ENCODE data around the gene SLC66A2. TPM values are rescaled to one million over a fixed set of nuclear protein-coding genes. Genes with fewer than 3 reads are reported as not detected.

The SLC66A2 gene
- total and polyA plus RNA-seq, 2 of the 13 experiments (the other 11 are each of a cell fraction or from before 2014, with no cell fraction given): 33.5 to 41.9 TPM

DNA sequence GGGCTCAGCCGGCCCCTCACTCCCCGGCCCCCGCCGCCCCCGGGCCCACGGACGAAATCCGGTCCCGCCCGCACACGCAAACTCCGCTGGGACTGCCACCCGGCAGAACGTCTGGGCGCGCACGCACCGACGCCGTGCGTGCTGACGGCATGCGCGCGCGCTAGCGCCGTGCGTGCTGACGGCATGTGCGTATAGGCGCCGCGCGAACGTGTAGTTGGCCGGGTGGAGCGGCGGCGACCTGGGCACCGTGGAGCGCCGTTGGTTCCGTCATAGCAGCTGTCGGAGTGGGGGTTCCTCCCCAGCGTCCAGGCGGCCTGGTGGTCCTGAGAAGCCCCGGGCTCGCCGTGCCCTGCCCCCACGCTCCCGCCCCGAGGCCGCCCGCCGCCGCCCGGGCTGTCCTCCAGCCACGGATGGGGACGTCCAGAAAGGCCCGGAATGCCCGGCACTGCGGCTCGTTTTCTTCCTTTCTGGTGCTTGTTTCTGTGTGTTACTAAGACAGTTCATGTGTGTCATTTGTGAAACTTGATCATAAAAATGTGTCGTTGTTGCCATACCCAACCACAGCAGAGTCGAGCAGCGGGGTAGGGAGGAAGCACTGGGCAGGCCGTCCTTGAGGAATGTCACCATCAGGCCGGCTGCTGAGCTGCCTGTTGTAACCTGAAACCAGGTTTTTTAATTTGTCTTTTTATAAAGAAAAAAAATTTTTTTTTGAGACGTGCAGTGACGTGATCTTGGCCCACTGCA, 37.2 kb upstream of the SLC66A2 start, which contains the start of gene TXNL4A (continued):
- no peak for TF ChIP-seq RERE (CRISPR knock-in tag; IDR thresholded peaks at IDR 0.05; ENCODE audit: low read depth)
- no peak for TF ChIP-seq SOX13 (IDR thresholded peaks at IDR 0.05)
- no peak; a peak in 1 of 4 replicates for TF ChIP-seq SOX13 (CRISPR knock-in tag; conservative IDR thresholded peaks at IDR 0.05 in 1 of 2, IDR thresholded peaks at IDR 0.05 in 1 of 2)
- TF ChIP-seq NCOR1 (IDR thresholded peaks at IDR 0.05; ENCODE audit: borderline replicate concordance, low read length): no peak
- TF ChIP-seq, protein P1, sequence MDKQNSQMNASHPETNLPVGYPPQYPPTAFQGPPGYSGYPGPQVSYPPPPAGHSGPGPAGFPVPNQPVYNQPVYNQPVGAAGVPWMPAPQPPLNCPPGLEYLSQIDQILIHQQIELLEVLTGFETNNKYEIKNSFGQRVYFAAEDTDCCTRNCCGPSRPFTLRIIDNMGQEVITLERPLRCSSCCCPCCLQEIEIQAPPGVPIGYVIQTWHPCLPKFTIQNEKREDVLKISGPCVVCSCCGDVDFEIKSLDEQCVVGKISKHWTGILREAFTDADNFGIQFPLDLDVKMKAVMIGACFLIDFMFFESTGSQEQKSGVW (CRISPR knock-in tag; IDR thresholded peaks at IDR 0.05; ENCODE audit: borderline replicate concordance): no peak
- TF ChIP-seq PHF20 (CRISPR knock-in tag; IDR thresholded peaks at IDR 0.05): peak; percentile 81
- TF ChIP-seq CENPX (CRISPR knock-in tag; IDR thresholded peaks at IDR 0.05): no peak
- TF ChIP-seq KLF9 (CRISPR knock-in tag; IDR thresholded peaks at IDR 0.05; ENCODE audit: low read depth): no peak
- TF ChIP-seq, protein P2, sequence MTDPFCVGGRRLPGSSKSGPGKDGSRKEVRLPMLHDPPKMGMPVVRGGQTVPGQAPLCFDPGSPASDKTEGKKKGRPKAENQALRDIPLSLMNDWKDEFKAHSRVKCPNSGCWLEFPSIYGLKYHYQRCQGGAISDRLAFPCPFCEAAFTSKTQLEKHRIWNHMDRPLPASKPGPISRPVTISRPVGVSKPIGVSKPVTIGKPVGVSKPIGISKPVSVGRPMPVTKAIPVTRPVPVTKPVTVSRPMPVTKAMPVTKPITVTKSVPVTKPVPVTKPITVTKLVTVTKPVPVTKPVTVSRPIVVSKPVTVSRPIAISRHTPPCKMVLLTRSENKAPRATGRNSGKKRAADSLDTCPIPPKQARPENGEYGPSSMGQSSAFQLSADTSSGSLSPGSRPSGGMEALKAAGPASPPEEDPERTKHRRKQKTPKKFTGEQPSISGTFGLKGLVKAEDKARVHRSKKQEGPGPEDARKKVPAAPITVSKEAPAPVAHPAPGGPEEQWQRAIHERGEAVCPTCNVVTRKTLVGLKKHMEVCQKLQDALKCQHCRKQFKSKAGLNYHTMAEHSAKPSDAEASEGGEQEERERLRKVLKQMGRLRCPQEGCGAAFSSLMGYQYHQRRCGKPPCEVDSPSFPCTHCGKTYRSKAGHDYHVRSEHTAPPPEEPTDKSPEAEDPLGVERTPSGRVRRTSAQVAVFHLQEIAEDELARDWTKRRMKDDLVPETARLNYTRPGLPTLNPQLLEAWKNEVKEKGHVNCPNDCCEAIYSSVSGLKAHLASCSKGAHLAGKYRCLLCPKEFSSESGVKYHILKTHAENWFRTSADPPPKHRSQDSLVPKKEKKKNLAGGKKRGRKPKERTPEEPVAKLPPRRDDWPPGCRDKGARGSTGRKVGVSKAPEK (CRISPR knock-in tag; IDR thresholded peaks at IDR 0.05; ENCODE audit: borderline replicate concordance): no peak
- peak; percentile 79 for TF ChIP-seq ZNF543 (CRISPR knock-in tag; IDR thresholded peaks at IDR 0.05)
- TF ChIP-seq, protein P3, sequence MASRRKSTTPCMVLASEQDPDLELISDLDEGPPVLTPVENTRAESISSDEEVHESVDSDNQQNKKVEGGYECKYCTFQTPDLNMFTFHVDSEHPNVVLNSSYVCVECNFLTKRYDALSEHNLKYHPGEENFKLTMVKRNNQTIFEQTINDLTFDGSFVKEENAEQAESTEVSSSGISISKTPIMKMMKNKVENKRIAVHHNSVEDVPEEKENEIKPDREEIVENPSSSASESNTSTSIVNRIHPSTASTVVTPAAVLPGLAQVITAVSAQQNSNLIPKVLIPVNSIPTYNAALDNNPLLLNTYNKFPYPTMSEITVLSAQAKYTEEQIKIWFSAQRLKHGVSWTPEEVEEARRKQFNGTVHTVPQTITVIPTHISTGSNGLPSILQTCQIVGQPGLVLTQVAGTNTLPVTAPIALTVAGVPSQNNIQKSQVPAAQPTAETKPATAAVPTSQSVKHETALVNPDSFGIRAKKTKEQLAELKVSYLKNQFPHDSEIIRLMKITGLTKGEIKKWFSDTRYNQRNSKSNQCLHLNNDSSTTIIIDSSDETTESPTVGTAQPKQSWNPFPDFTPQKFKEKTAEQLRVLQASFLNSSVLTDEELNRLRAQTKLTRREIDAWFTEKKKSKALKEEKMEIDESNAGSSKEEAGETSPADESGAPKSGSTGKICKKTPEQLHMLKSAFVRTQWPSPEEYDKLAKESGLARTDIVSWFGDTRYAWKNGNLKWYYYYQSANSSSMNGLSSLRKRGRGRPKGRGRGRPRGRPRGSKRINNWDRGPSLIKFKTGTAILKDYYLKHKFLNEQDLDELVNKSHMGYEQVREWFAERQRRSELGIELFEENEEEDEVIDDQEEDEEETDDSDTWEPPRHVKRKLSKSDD (CRISPR knock-in tag; IDR thresholded peaks at IDR 0.05; ENCODE audit: low read depth): peak; percentile 72; the same call in 1 of the 2 replicates
- TF ChIP-seq ZNF709 (CRISPR knock-in tag; IDR thresholded peaks at IDR 0.05): no peak; the same call in 1 of the 2 replicates
- peak; percentile 65 for TF ChIP-seq ZNF777 (CRISPR knock-in tag; IDR thresholded peaks at IDR 0.05)
- TF ChIP-seq FOXA3 (CRISPR knock-in tag; IDR thresholded peaks at IDR 0.05): peak; percentile 28; the same call in 1 of the 2 replicates
- peak; percentile 82 for TF ChIP-seq SALL2 (CRISPR knock-in tag; IDR thresholded peaks at IDR 0.05)
- TF ChIP-seq MIXL1 (CRISPR knock-in tag; IDR thresholded peaks at IDR 0.05): no peak
- no peak for TF ChIP-seq NFKB2 (CRISPR knock-in tag; IDR thresholded peaks at IDR 0.05; ENCODE audit: borderline replicate concordance)
- TF ChIP-seq ZNF225 (CRISPR knock-in tag; IDR thresholded peaks at IDR 0.05): no peak
